ENCODE data around the gene SCMH1. TPM values are rescaled to one million over a fixed set of nuclear protein-coding genes. Genes with fewer than 3 reads are reported as not detected.
"Not testable (repeated sequence)": the region's sequence is repeated elsewhere in the genome, so short reads cannot be mapped to it uniquely, and the experiment has no call there.

SCMH1 gene
- total and polyA plus RNA-seq, 2 experiments from 2014 or later: 48.1 to 52.3 TPM

DNA sequence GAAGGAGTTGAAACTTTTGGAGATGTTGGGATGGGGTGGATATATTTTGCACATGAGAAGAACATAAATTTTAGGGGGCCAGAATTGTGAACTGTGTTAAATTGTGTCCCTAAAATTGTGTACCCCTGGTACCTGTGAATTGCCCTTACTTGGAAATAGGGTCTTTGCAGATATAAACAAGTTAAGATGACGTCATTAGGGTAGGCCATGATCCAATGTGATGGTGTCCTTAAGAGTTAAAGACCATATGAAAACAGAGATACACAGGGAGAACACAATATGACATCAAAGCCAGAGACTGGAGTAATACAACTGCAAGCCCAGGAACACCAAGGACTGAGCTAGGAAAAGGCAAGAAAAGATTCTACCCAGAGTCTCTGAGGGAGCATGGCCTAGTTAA lies 24.0 kb downstream of the SCMH1 start:
- peaks cover 10% of the 10 kb centered on the region for H4K20me1 ChIP-seq (ENCODE audit: insufficient read depth, poor library complexity, severe bottlenecking)
- DNase-seq (ENCODE audit: low spot score): no peak
- 97% methylated on average over 1 of the region's 1 CpG for WGBS (ENCODE audit: low lambda C conversion rate, missing lambda C conversion rate)
- no peaks in the 10 kb centered on the region for H3K4me1 ChIP-seq (ENCODE audit: insufficient read depth)
- H3K9me2 ChIP-seq (replicated peaks; ENCODE audit: insufficient read depth): no peaks in the 10 kb centered on the region
- no peaks in the 10 kb centered on the region for H3K9me3 ChIP-seq (ENCODE audit: low read depth)
- TF ChIP-seq EZH2phosphoT487 (IDR thresholded peaks at IDR 0.05; ENCODE audit: low read depth, severe bottlenecking, unreplicated experiment): no peak
- TF ChIP-seq, protein P1, sequence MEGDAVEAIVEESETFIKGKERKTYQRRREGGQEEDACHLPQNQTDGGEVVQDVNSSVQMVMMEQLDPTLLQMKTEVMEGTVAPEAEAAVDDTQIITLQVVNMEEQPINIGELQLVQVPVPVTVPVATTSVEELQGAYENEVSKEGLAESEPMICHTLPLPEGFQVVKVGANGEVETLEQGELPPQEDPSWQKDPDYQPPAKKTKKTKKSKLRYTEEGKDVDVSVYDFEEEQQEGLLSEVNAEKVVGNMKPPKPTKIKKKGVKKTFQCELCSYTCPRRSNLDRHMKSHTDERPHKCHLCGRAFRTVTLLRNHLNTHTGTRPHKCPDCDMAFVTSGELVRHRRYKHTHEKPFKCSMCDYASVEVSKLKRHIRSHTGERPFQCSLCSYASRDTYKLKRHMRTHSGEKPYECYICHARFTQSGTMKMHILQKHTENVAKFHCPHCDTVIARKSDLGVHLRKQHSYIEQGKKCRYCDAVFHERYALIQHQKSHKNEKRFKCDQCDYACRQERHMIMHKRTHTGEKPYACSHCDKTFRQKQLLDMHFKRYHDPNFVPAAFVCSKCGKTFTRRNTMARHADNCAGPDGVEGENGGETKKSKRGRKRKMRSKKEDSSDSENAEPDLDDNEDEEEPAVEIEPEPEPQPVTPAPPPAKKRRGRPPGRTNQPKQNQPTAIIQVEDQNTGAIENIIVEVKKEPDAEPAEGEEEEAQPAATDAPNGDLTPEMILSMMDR (IDR thresholded peaks at IDR 0.05; ENCODE audit: poor library complexity): no peak
- no peak for TF ChIP-seq EZH2 (IDR thresholded peaks at IDR 0.05; ENCODE audit: borderline replicate concordance)
- H3K4me3 ChIP-seq: no peak overlapping the region
- H2AFZ ChIP-seq: no peak overlapping the region
- no peaks in the 10 kb centered on the region for H3K36me3 ChIP-seq (replicated peaks; ENCODE audit: insufficient read depth, low read depth)
- H3K4me2 ChIP-seq: no peak overlapping the region
- no peak overlapping the region for H3K27ac ChIP-seq
- peaks cover 95% of the 10 kb centered on the region for H3K79me2 ChIP-seq
- no peaks in the 10 kb centered on the region for H3K27me3 ChIP-seq

DNA sequence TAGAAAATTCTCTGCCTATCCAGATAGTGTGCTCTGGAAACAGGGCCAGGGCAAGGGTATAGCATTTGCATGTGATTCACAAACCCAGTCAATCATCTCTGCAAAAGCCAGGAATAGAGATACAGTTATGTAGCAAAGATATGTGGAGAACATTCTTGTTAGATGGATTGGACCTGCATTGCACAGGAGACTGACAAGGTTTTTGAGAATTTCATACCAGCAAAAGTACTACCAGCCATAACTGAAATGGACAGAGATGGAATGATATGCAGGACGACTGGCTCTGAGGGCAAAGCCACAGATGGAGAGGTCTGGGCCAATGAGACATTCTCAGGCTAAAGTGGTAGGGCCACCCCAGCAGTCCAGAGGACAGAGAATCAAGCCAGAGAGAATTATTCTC lies 24.7 kb downstream of the SCMH1 start:
- WGBS (ENCODE audit: low lambda C conversion rate, missing lambda C conversion rate): 88% methylated on average over 1 of the region's 1 CpG
- H3K79me2 ChIP-seq: peaks cover 95% of the 10 kb centered on the region

DNA sequence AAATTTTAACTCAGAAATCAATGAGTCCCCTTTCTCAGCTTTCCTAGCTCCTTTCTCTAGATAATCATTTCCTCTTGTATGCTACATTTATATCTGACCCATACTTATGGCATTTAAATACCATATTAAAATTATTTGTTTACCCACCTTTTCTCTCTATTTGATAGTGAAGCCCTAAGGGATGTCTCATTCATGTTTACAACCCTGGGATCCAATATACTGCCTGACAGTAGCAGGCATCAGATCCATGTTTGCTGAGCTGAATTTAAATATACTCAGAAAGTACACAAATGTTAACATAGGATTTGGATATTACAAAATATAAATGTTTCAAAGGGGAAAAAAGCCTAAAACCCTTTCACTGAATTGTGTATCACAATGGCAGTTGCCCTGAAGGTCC lies 26.5 kb downstream of the SCMH1 start:
- no peaks in the 10 kb centered on the region for H3K9me2 ChIP-seq (replicated peaks; ENCODE audit: insufficient read depth)
- H3K36me3 ChIP-seq (replicated peaks; ENCODE audit: insufficient read depth, low read depth): no peaks in the 10 kb centered on the region
- no peaks in the 10 kb centered on the region for H3K9me3 ChIP-seq (ENCODE audit: low read depth)
- H3K79me2 ChIP-seq: peaks cover 96% of the 10 kb centered on the region
- H4K20me1 ChIP-seq (ENCODE audit: insufficient read depth, poor library complexity, severe bottlenecking): peaks cover 7% of the 10 kb centered on the region
- H3K27ac ChIP-seq: no peak overlapping the region
- no peak overlapping the region for H2AFZ ChIP-seq
- no peak overlapping the region for H3K4me3 ChIP-seq
- H3K4me1 ChIP-seq (ENCODE audit: insufficient read depth): no peaks in the 10 kb centered on the region
- TF ChIP-seq EZH2phosphoT487 (IDR thresholded peaks at IDR 0.05; ENCODE audit: low read depth, severe bottlenecking, unreplicated experiment) (no peak), EZH2 (IDR thresholded peaks at IDR 0.05; ENCODE audit: borderline replicate concordance) (no peak)
- TF ChIP-seq, protein P1 (IDR thresholded peaks at IDR 0.05; ENCODE audit: poor library complexity): no peak
- no peak for DNase-seq (ENCODE audit: low spot score)
- no peak overlapping the region for H3K4me2 ChIP-seq
- no peaks in the 10 kb centered on the region for H3K27me3 ChIP-seq

More for the DNA sequence above, 24.7 kb downstream of the SCMH1 start:
- Histone ChIP-seq H3K4me1 (ENCODE audit: insufficient read depth) (no peaks in the 10 kb centered on the region), H3K4me3 (no peak overlapping the region), H3K36me3 (replicated peaks; ENCODE audit: insufficient read depth, low read depth) (no peaks in the 10 kb centered on the region), H3K9me3 (ENCODE audit: low read depth) (no peaks in the 10 kb centered on the region), H3K27ac (no peak overlapping the region), H3K9me2 (replicated peaks; ENCODE audit: insufficient read depth) (no peaks in the 10 kb centered on the region), H3K4me2 (no peak overlapping the region), H3K27me3 (no peaks in the 10 kb centered on the region), H4K20me1 (ENCODE audit: insufficient read depth, poor library complexity, severe bottlenecking) (peaks cover 7% of the 10 kb centered on the region), H2AFZ (no peak overlapping the region)
- TF ChIP-seq, protein P1 (IDR thresholded peaks at IDR 0.05; ENCODE audit: poor library complexity): no peak
- no peak for TF ChIP-seq EZH2phosphoT487 (IDR thresholded peaks at IDR 0.05; ENCODE audit: low read depth, severe bottlenecking, unreplicated experiment)
- TF ChIP-seq EZH2 (IDR thresholded peaks at IDR 0.05; ENCODE audit: borderline replicate concordance): no peak
- DNase-seq (ENCODE audit: low spot score): no peak

DNA sequence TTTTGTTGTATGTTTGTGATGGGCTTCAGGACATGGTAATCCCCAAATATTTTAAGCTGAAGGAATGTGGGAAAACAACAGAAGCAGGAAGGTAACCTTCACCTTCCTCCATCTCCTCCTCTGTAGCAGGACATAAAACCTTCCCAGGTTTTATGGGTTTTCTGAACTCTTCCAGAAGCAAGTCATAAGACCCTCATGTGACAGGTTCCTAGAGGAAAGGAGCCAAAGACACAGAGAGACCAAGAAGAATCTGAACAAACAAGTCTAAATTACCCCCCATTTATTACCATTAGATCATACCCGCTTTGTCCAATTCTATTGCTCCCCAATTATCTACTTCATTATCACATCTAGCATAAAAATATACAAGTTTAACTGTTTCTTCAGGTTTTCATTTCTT lies 28.8 kb downstream of the SCMH1 start:
- Histone ChIP-seq H3K4me3 (no peak overlapping the region), H3K9me3 (ENCODE audit: low read depth) (no peaks in the 10 kb centered on the region), H3K79me2 (peaks cover 93% of the 10 kb centered on the region), H3K27ac (no peak overlapping the region), H3K9me2 (replicated peaks; ENCODE audit: insufficient read depth) (no peaks in the 10 kb centered on the region), H4K20me1 (ENCODE audit: insufficient read depth, poor library complexity, severe bottlenecking) (peaks cover 9% of the 10 kb centered on the region), H2AFZ (no peak overlapping the region), H3K36me3 (replicated peaks; ENCODE audit: insufficient read depth, low read depth) (no peaks in the 10 kb centered on the region), H3K27me3 (no peaks in the 10 kb centered on the region), H3K4me1 (ENCODE audit: insufficient read depth) (no peaks in the 10 kb centered on the region), H3K4me2 (no peak overlapping the region)
- WGBS (ENCODE audit: low lambda C conversion rate, missing lambda C conversion rate): 90% methylated on average over 1 of the region's 1 CpG
- TF ChIP-seq EZH2phosphoT487 (IDR thresholded peaks at IDR 0.05; ENCODE audit: low read depth, severe bottlenecking, unreplicated experiment): no peak
- TF ChIP-seq, protein P1 (IDR thresholded peaks at IDR 0.05; ENCODE audit: poor library complexity): no peak
- no peak for TF ChIP-seq EZH2 (IDR thresholded peaks at IDR 0.05; ENCODE audit: borderline replicate concordance)
- DNase-seq (ENCODE audit: low spot score): no peak

DNA sequence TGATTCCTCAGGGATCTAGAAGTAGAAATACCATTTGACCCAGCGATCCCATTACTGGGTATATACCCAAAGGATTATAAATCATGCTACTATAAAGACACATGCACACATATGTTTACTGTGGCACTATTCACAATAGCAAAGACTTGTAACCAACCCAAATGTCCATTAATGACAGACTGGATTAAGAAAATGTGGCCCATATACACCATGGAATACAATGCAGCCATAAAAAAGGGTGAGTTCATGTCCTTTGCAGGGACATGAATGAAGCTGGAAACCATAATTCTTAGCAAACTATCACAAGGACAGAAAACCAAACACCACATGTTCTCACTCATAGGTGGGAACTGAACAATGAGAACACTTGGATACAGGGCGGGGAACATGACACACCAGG lies 30.5 kb downstream of the SCMH1 start:
- WGBS (ENCODE audit: low lambda C conversion rate, missing lambda C conversion rate): 98% methylated on average over 2 of the region's 2 CpGs
- not testable (repeated sequence) for H3K36me3 ChIP-seq (replicated peaks; ENCODE audit: insufficient read depth, low read depth); H3K27me3 ChIP-seq; H3K9me2 ChIP-seq (replicated peaks; ENCODE audit: insufficient read depth); H3K4me3 ChIP-seq; H3K4me2 ChIP-seq; H3K9me3 ChIP-seq (ENCODE audit: low read depth); H2AFZ ChIP-seq; H3K4me1 ChIP-seq (ENCODE audit: insufficient read depth); H3K27ac ChIP-seq; DNase-seq (ENCODE audit: low spot score)
- Histone ChIP-seq H3K79me2 (peaks cover 90% of the 10 kb centered on the region), H4K20me1 (ENCODE audit: insufficient read depth, poor library complexity, severe bottlenecking) (peaks cover 10% of the 10 kb centered on the region)

Measured in hepatocyte (in vitro differentiated cells).